Cerebellar cortex (tissue), 1 donor: Measurements from ENCODE around the gene TRPM6.

Experiments used
- DNase-seq: peaks from one replicate; pipeline ENCODE4 v3.0.0-alpha.2; 2015; ENCODE audit warnings: low spot score

The TRPM6 gene

DNA sequence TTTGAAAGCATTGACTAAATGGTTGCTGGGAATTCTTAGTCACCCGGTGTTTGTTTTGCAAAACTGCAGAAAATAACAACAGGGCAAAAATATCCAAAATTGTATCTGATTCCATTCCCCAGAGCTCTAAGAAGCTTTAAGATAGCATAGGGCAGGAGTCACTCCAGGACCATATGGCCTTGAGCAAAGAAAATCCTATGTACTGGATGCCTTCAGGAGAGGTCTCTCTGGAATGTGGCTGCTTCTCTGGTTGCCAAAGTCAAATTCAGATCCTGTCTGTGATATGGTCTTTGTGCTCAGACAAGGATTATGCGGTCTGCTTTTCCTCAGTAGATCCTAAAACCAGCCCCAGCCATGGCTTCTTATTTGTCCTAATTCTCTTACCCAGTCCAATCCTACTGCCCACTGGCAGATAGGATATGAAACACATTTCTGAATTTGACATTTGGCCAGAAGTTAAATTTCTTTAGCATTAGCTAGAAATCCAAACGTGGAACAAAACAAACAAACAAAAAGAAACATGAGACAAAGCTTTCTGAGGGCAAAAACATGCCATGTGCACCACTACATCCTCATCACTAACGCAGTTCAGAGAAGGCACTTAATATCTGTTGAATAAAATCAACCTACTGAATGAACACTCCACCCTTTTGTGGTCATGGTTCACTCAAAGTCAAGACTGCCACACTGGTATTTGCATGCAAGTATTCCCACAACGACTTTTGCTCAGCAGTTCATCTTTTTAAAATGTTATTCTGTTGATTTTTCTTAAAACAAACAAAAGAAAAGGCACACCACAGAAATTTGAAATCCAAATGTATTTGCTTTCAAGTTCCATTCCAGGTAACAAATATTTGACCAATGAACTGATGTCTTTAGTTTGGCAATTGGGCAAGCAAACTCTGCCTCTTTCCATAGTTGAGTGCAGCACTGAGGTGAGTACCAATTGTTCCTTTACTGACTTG, 165.7 kb downstream of the TRPM6 start:
- no peak for DNase-seq

DNA sequence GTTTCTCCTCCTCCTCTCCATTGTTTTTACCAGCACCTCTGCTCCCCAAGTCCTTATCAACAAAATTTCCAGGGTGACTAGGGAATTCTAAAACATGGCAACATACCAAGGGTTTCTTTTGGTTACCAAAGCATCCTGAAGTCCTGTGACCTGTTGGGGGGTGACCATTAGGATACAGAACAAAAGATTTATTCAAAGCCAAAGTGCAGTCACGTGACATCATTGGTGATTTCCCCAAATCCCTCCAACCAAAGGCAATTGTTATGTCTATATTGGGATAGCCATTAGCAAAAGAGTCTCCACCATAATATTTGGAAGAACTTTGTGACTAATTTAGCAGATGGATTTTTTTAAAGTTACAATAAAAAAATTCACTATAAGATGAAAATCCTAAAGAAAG, 168.4 kb downstream of the TRPM6 start:
- no peak for DNase-seq

DNA sequence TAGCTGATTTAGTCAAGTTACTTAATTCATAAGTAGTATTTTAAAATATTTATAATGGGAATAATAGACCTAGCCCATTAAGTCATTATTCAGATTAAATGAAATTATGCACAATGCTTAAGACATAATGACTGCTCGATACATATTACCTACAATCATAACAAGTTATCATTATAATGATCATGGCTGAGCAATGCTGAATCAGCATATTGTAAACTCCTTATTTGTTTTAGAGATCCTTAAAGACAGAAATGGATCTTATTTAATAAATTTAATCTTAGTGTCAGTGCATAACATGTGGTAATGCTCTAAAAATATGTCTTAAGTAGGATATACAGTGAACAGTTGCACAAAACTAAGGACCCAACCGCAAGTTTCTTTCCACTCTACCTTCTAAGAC, 169.0 kb downstream of the TRPM6 start:
- DNase-seq = no peak

DNA sequence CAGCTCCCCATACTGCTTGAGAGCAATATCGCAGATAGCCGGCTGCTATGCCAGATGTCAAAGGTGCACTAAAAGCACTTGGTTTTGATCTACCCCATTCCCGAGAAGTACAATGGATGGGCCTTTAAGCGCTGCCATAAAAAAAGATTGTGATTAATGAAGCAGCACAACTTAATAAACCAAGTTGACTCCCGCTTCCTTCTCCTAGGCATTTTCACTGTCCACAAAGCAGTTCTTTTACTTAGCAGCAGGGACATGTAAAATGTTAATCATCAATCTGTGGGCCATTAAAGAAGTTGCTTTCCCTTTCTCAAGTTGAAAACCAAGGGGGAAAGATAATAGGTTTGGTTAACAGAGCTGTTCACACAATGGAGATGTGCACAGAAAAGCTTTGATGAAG, 176.4 kb downstream of the TRPM6 start:
- DNase-seq = no peak

DNA sequence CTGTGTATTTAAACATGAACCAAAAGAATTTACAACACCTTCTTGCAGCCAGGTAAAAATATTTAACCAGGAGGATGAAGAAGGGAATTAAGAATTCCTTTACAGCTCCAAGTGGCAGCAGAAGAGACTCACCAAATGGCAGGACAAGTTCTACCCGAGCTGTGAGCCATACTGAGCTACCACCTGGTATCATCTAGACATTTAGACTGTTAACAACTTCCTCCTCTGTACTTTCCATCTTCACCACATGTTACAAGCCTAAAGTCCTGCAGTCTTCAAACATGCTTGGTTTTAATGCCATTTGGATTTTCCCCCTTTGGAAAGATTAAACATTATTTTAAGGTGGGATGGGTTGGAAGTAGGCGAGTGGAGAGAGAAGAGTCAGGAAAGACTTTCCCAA, 190.2 kb downstream of the TRPM6 start:
- no peak for DNase-seq

DNA sequence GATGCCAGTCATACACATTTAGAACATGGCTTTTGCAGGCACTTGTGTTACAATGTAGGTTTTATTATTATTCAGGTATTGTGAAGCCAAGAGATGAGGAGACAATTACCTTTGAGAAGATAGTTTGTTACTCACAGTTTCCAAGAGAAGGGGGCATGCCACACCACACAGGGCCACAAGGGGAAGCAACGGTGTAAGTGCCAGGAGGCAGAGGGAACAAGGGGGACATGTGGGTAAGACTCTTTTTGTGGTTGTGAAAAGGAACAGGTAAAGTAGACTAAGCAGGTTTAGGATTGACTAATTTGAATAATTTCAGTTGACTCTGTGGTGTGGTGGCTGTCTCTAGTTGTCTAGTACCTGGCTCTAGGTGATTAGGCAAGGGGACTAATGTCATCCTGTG, 191.2 kb downstream of the TRPM6 start:
- DNase-seq = no peak

DNA sequence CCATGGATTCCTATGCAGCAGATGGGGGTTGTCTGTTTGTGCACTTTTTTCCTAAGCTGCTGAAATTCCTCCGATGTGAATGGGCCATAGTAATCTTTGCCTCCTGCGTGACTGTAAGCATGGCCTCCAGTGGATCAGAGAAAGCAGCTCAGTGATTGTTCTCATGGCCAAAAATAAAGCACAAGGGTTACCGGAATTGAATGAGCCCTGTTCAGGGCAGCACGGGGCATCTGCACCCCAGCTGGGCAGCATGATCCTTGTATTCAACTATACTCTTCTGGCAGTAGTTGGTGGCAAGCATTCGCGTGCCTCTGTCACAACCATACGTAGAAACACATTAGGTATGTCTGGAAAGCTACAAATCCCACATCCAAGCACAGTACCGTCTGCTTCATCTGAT, 196.7 kb downstream of the TRPM6 start:
- no peak for DNase-seq

DNA sequence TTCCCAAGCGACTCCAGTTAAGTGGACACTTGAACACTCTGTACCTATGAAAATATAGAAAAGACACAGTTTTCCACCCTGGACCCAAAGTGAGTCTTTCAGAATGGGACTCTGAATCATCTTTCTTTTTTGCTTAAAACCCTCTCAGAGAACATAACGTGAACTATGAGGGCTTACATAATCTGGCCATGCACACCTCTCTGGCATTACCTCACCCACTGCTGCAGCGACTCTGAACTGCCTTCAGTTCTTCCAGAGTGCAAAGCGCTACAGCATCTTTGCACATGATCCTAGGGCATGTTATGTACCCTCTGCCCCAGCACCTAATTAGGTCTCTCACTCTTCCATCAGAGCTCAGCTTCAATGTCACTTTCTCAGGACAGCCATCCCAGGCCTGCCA, 204.4 kb downstream of the TRPM6 start:
- no peak for DNase-seq

DNA sequence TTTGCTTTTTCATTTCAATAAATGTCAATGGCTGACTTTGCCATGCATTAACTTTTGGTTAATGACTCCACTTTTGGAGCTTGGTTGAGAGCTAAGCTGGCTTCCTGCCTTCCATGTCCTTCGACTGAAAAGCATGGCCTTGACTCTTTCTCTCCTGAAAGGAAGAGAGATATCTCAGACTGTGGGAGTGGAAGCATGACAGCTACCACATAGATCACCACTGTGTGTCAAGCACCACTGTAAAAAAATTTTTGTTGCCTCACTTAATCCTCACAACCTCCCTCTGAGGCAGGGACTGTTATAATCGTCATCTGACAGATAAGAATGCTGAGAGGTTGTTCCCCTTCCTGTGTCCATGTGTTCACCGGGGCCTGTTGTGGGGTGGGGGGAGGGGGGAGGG, 205.8 kb downstream of the TRPM6 start:
- no peak for DNase-seq

DNA sequence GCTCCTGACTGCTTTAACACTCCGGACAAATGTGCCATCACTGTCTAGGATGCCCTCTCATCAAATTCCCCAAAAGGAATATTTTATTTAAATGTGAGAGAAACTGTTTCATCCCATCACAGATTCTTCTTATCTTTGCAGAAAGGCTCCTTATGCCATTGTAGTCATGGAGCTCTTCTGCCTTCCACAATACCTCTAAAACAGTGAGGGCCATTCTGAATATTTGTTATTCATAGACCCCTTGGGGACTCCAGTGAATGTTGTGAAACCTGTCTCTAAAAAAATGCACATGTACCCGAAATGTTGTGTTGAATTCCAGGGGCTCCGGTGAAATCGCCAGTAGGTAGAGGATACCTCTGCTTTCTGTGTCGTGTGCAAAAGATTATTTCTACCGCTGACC, 213.6 kb downstream of the TRPM6 start:
- no peak for DNase-seq
